Ishikawa (cell line): ENCODE measurements around the gene TENM3.

Experiments used
- CREB1 ChIP-seq: IDR thresholded peaks from 2 replicates; pipeline ENCODE4 v1.6.1; 2012; ENCODE audit warnings: low read depth
- EP300 ChIP-seq: IDR thresholded peaks from 2 replicates; pipeline ENCODE4 v1.6.1; 2012; ENCODE audit warnings: borderline replicate concordance
- FOXM1 ChIP-seq: IDR thresholded peaks from 2 replicates; pipeline ENCODE4 v1.6.1; 2012; ENCODE audit warnings: low read depth, borderline replicate concordance
- MAX ChIP-seq: IDR thresholded peaks from 2 replicates; pipeline ENCODE4 v1.6.1; 2012
- RAD21 ChIP-seq: IDR thresholded peaks from 2 replicates; pipeline ENCODE4 v1.6.1; 2012; ENCODE audit warnings: low read depth
- REST ChIP-seq: IDR thresholded peaks from 2 replicates; pipeline ENCODE4 v1.6.1; 2012; ENCODE audit warnings: low read depth, mild to moderate bottlenecking
- TAF1 ChIP-seq: IDR thresholded peaks from 2 replicates; pipeline ENCODE4 v1.6.1; 2012; ENCODE audit warnings: low read depth, mild to moderate bottlenecking
- YY1 ChIP-seq: IDR thresholded peaks from 2 replicates; pipeline ENCODE4 v1.6.1; 2012; ENCODE audit warnings: low read depth
- ZBTB7A ChIP-seq: IDR thresholded peaks from 2 replicates; pipeline ENCODE4 v1.6.1; 2012; ENCODE audit warnings: low read depth

DNA sequence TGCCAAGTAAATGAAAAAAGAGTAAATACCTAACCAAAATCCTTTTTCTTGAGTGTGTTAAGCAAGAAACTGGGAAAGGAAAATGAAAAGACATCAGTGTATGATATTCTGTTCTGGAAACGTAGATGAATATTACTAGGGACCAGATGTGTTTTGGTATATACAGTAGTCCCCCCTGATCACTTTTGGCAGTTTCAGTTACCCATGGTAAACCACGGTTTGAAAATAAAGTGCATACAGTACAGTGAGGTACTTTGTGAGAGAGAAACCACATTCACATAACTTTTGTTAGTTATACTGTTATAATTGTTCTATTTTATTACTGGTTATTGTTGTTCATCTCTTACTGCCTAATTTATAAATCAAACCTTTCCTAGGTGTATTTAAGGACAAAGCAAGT lies 250.9 kb downstream of the TENM3 start:
- TF ChIP-seq MAX: no peak
- TF ChIP-seq TAF1: no peak
- TF ChIP-seq EP300: no peak
- TF ChIP-seq ZBTB7A: no peak
- no peak for TF ChIP-seq FOXM1
- no peak for TF ChIP-seq REST
- no peak for TF ChIP-seq YY1
- no peak for TF ChIP-seq RAD21
- TF ChIP-seq CREB1: no peak
